Activated CD4-positive, CD25-positive, alpha-beta regulatory T cell treated with anti-CD3 and anti-CD28 coated beads, Interleukin-2, amount 50 U/mL, for 24 hours (primary cell): ENCODE data around the gene MRC2.

Source experiments
- ATAC-seq, 2 donors: fragments of 150-1000 bp; cut with Tn5 transposase; one replicate each; pipeline ENCODE4 v1.10.0; 2021; ENCODE audit warnings: mild to moderate bottlenecking in 1 of 2, moderate library complexity in 1 of 2

The MRC2 gene

GRCh38 chr17:62702746-62703260, 75.3 kb downstream of the MRC2 start:
- ATAC-seq, result no peak

- peak in 1 of 2 donors; percentile 20 for ATAC-seq
Observed at GRCh38 chr17:62703261-62703775, 75.8 kb downstream of the MRC2 start.

- ATAC-seq, result peak; percentile 85 to 90
Observed at GRCh38 chr17:62703776-62704380, 76.4 kb downstream of the MRC2 start.

- no peak for ATAC-seq
Observed at GRCh38 chr17:62704381-62704971, 77.0 kb downstream of the MRC2 start.

- ATAC-seq, result no peak
Observed at GRCh38 chr17:62705156-62705777, 77.8 kb downstream of the MRC2 start.

GRCh38 chr17:62705778-62706597, 78.5 kb downstream of the MRC2 start:
- ATAC-seq, result no peak

GRCh38 chr17:62706598-62707424, 79.3 kb downstream of the MRC2 start:
- ATAC-seq, result no peak

- no peak for ATAC-seq
Observed at GRCh38 chr17:62707425-62707739, 79.9 kb downstream of the MRC2 start.

GRCh38 chr17:62708587-62708986, 81.1 kb downstream of the MRC2 start:
- no peak for ATAC-seq

- no peak for ATAC-seq
Observed at GRCh38 chr17:62712171-62712581, 84.7 kb downstream of the MRC2 start.

- ATAC-seq, result no peak
Observed at GRCh38 chr17:62713086-62713881, 85.8 kb downstream of the MRC2 start.

- ATAC-seq, result no peak
Observed at GRCh38 chr17:62714016-62714777, 86.7 kb downstream of the MRC2 start.

GRCh38 chr17:62715882-62716390, 88.5 kb downstream of the MRC2 start:
- no peak for ATAC-seq

- ATAC-seq, result no peak
Observed at GRCh38 chr17:62716834-62717588, 89.5 kb downstream of the MRC2 start.

- no peak for ATAC-seq
Observed at GRCh38 chr17:62717589-62717855, 90.1 kb downstream of the MRC2 start.

- ATAC-seq, result no peak
Observed at GRCh38 chr17:62717889-62718288, 90.4 kb downstream of the MRC2 start.

GRCh38 chr17:62718429-62718828, 91.0 kb downstream of the MRC2 start:
- peak; percentile 21 to 58 for ATAC-seq

- ATAC-seq, result no peak
Observed at GRCh38 chr17:62719586-62719985, 92.1 kb downstream of the MRC2 start.

- no peak for ATAC-seq
Observed at GRCh38 chr17:62720126-62720850, 92.8 kb downstream of the MRC2 start.
